Measurements from ENCODE around the gene MYL11.
A peak's percentile ranks its signal among the peaks of the same experiment; 100 is the strongest.
"Not testable (repeated sequence)": the region's sequence is repeated elsewhere in the genome, so short reads cannot be mapped to it uniquely, and the experiment has no call there.

MYL11 gene, protein sequence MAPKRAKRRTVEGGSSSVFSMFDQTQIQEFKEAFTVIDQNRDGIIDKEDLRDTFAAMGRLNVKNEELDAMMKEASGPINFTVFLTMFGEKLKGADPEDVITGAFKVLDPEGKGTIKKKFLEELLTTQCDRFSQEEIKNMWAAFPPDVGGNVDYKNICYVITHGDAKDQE

DNA sequence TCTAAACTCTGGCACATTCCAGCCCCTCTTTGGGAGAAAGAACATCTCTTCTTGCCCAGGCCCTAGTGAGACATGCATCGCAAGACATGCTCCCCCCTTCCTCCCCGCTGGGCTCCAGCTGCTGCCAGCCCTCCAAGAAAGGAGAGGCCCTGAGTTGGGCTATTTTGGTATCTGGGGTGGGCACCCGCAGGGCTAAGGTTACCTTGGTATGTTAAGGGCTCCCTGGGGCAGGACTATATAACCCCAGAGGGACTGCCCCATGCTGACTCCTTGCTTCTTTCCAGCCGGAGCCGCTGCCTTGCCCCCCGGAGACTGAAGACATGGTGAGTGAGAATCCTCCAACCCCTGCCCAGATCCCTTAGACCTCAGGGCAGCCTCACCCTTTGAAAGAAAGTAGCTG, at the start of gene MYL11:
TSS of gene MYL11 (plus strand) at position 265 of the 400 bp plus-strand sequence. CDS start at position 321, 56 bp downstream.
- no peak for DNase-seq

GRCh38 chr16:30334473-30334989, 40.1 kb upstream of the MYL11 start:
- peak; percentile 89 for DNase-seq

DNA sequence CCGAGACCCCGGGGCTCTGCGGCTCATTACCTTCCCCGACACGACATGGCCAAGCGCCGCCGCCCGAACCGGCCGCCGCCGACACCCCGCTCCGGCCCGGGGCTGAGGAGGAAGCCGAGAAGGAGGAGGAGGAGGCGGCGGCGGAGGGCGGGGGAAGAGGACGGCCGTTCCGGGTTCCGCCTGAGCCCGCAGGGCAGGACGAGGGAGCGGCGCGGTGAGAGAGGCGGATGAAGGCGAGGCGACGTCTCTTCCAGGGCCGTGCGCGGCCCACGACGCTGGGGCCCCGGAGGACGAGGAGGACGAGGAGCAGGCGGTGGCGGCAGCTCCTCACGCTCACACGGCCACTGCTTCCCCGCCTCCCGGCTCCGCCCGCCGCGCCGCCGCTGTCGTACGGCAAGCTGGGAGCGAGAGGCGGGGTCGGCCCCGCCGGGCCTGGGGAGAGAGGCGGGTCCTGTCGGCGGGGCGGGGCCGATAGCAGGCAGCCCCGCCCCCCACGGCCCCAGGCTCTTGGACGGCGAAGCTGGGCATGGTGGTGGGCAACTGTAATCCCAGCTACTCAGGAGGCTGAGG, 39.5 kb upstream of the MYL11 start:
- DNase-seq, result peak; percentile 77

GRCh38 chr16:30335598-30336474, 38.8 kb upstream of the MYL11 start:
- DNase-seq, result no peak

DNA sequence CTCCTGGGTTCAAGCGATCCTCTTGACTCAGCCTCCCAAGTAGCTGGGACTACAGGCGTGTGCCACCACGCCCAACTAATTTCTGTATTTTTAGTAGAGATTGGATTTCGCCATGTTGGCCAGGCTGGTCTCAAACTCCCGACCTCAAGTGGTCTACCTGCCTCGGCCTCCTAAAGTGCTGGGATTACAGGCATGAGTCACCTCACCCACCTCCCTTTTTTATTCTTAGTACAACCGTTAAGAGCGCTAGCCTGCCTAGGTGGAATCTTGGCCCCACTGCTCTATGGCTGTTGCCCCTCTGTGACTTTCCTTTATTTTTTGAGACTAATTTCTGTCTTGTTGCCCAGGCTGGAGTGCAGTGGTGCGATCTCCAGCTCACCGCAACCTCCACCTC, 36.6 kb upstream of the MYL11 start:
- DNase-seq, result not testable (repeated sequence)

- not testable (repeated sequence) for DNase-seq
These were observed 35.9 kb upstream of the MYL11 start for GRCh38 chr16:30338715-30339114.

GRCh38 chr16:30340621-30341020, 34.0 kb upstream of the MYL11 start:
- DNase-seq, result peak; percentile 98

- DNase-seq, result peak; percentile 60
These were observed 32.6 kb upstream of the MYL11 start for GRCh38 chr16:30341971-30342370.

DNA sequence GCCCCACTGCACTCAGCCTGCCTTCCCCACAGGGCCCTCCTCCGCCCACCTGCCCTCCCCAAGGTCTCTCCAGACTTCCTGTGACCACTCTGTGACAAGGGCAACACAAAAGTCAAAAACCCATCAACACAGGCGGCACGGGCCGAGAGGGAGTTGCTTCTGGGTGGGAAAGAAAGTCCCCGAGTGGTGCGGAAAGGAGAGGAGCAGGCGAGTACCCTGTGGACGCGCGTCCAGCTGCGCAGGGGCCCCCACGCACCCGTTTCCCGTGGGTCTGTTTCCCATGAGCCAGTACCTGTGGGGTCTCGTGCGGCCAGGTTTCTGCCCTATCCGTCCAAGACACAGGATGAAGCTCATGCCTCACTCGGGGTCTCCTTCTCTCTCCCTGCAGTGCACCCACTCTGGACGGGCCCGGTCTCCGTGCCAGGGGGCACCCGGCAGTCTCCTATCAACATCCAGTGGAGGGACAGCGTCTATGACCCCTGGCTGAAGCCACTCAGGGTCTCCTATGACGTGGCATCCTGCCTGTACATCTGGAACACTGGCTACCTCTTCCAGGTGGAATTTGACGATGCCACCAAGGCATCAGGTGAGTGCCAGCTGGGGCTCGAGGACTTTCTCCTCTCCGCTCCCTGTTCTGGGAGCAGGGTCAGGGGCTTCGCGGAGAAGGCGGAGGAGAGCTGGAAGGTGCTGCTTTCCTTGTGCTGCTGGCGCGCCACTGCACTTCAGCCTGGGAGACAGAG, 31.7 kb upstream of the MYL11 start:
- DNase-seq, result no peak

- DNase-seq, result not testable (repeated sequence)
These were observed 31.1 kb upstream of the MYL11 start for GRCh38 chr16:30343491-30343820.

- no peak for DNase-seq
These were observed 28.3 kb upstream of the MYL11 start for GRCh38 chr16:30346286-30346685.

DNA sequence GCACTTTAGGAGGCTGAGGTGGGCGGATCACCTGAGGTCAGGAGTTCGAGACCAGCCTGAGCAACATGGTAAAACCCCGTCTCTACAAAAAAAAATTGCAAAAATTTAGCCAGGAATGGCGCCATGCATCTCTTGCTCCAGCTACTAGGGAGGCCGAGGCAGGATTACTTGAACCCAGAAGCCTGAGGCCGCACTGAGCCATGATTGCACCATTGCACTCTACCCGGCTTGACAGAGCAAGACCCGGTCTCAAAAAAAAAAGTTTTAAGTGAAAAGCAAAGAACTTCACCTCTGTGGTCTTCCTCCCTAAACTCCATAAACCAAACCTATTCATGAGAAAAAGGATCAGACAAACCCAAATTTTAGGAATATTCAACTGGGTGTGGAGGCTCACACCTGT, 26.5 kb upstream of the MYL11 start:
- no peak for DNase-seq

- DNase-seq, result no peak
These were observed 25.7 kb upstream of the MYL11 start for GRCh38 chr16:30348929-30349328.

GRCh38 chr16:30349675-30350074, 24.9 kb upstream of the MYL11 start:
- no peak for DNase-seq

- DNase-seq, result no peak
These were observed 24.3 kb upstream of the MYL11 start for GRCh38 chr16:30350134-30350871.

- no peak for DNase-seq
These were observed 23.6 kb upstream of the MYL11 start for GRCh38 chr16:30351001-30351441.

- no peak for DNase-seq
These were observed 22.8 kb upstream of the MYL11 start for GRCh38 chr16:30351586-30352419.

DNA sequence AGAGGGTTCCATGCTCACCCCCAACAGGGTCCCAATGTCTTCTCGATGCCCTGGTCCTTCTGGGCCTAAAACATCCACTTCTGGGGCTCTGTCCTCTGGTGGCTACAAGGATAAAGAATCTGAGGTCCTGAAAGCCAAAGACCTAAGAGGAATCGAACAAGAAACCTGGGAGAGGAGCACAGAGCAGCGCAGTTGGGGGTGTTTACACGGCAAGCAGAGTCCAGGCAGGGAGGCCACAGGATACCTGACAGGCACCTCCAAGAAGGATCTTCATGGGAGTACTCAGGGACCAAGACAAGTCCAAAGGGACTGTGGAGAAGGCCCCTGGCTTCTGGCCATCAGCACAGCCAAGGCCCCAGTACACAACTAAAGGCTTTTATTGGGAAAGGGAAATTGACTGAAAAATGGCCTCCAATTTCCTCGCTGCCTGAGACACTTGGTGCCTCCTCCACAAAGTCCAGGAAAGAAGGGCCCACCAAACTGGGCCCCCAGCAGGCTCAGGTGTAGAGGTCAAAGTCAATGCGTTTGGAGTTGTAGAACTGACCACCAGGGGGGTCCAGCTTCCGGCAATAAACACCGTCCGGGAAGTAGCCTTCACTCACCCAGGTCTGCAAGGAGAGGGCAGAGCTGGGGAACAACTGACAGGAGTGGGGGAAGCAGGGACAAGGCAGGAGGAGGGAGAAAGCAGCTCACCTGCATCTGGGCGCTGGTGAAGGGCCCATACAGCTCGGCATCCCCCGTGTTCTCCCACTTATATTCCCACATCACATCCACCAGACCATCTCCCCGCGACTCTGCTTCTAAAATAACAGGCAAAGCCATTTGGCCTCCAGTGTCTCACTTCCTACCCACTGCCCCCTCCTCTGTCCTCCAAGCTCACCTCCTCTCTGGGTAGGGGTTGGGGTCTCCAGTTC, 21.9 kb upstream of the MYL11 start:
- DNase-seq, result no peak

DNA sequence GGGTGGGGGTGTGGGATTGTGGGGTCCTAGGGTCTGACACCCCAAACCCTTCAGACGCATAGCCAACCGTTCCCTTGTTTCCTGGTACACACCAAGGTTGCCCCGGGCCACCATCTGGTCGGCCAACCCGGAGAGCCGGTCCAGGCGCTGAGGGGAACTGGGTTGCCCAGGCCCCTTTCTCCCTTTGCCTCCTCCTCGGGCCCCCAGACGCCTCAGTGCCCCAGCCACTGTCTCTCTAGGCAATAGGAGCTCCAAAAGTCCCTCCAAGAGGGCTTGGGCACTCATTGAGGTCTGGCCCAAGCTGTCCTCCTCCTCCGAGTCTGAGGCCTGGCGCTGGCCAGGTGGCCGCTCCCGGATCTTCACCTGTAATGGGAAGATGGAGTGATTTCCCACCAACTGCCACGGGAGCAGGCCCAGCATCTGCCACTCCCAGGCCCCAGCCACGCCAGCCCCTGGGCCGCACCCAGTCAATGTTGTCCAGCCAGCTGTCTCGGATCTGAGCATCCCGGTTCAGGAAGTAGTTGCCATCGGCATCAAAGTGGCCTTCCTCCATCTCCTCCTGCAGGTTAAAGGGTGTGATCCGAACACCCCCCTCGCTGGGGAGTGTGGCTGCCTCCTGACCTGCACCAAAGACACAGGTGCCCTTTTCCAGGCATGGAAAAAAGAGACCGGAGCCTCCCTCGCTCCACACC, 21.0 kb upstream of the MYL11 start:
- no peak for DNase-seq

Measured in NCI-H146 (cell line).